Endothelial cell of umbilical vein (primary cell): ENCODE measurements around the gene LRRC8E. TPM values are rescaled to one million over a fixed set of nuclear protein-coding genes. Genes with fewer than 3 reads are reported as not detected.
"Not testable (repeated sequence)": the region's sequence is repeated elsewhere in the genome, so short reads cannot be mapped to it uniquely, and the experiment has no call there.

Experiments used
- BruUV-seq: library from RNA; stranded (reverse); fragments of 400-500 nt; replicated peaks from 2 replicates; lab custom pipeline; 2021; lab: Mats Ljungman, UMichigan
- CTCF ChIA-PET: fragments of 300-600, 350-600 bp; sonication (Branson Sonifier 250); formaldehyde crosslinking; loops from one replicate; lab custom pipeline; 2021; ENCODE audit warnings: antibody characterized with exemption, inconsistent platforms; lab: Charles Lee
- POLR2A ChIA-PET: fragments of 300-600, 350-600 bp; sonication (Branson Sonifier 250); formaldehyde crosslinking; loops from one replicate; lab custom pipeline; 2021; ENCODE audit warnings: antibody characterized with exemption, inconsistent platforms; lab: Charles Lee
- DNase-seq: peaks from one replicate; pipeline ENCODE4 v3.0.0-alpha.2; 2011; ENCODE audit warnings: low read depth, low spot score
- FAIRE-seq: peaks from 2 replicates; lab custom pipeline; 2011; peaks lifted over from hg19 to GRCh38; lab: Jason Lieb, UNC
- H2AFZ ChIP-seq: 2 replicates; pipeline ENCODE4 v1.6.0; 2012; ENCODE audit warnings: low read depth, low read length, control low read depth, inconsistent platforms
- H3K27ac ChIP-seq: 2 replicates; pipeline ENCODE4 v1.5.1; 2011; ENCODE audit warnings: low read depth, mild to moderate bottlenecking, control low read depth, low read length, moderate library complexity; ENCODE audit not compliant: insufficient read depth
- H3K27me3 ChIP-seq, 2 experiments: 2 replicates each; pipeline versions ENCODE4 v1.6.0 to v1.6.1; 2011; ENCODE audit warnings: low read length in 2 of 2, mixed read lengths in 1 of 2; ENCODE audit not compliant: control insufficient read depth in 2 of 2, insufficient read depth in 2 of 2
- H3K36me3 ChIP-seq, 2 experiments: 2 replicates in 1 of 2; 3 replicates in 1 of 2; pipeline ENCODE4 v1.5.1; 2011; ENCODE audit warnings: low read length in 2 of 2, mild to moderate bottlenecking in 1 of 2, moderate library complexity in 1 of 2; ENCODE audit not compliant: control insufficient read depth in 2 of 2, insufficient read depth in 2 of 2; ENCODE audit errors: extremely low read depth in 1 of 2
- H3K4me1 ChIP-seq: 3 replicates; pipeline ENCODE4 v1.5.1; 2011; ENCODE audit warnings: mild to moderate bottlenecking, low read length; ENCODE audit not compliant: control insufficient read depth, insufficient read depth; ENCODE audit errors: extremely low read depth
- H3K4me2 ChIP-seq: 2 replicates; pipeline ENCODE4 v1.6.1; 2011; ENCODE audit warnings: low read length, control low read depth, mixed read lengths; ENCODE audit not compliant: insufficient read depth
- H3K4me3 ChIP-seq, 3 experiments: fragments of 200-600 bp in 1 of 3; sonication (generic), shearing (Covaris generic) in 1 of 3; replicated peaks in 1 of 3; 2 replicates each; pipeline ENCODE4 v1.5.1; 2011 to 2016; ENCODE audit warnings: control low read depth in 3 of 3, low read length in 3 of 3, mild to moderate bottlenecking in 2 of 3, inconsistent platforms in 1 of 3, low read depth in 1 of 3, moderate library complexity in 1 of 3; ENCODE audit not compliant: insufficient read depth in 1 of 3
- H3K79me2 ChIP-seq: 2 replicates; pipeline ENCODE4 v1.6.0; 2012; ENCODE audit warnings: low read length, inconsistent platforms; ENCODE audit not compliant: control insufficient read depth, insufficient read depth
- H3K9ac ChIP-seq: replicated peaks from 2 replicates; pipeline ENCODE3; 2011; ENCODE audit warnings: low read length, control low read depth; ENCODE audit not compliant: insufficient read depth; ENCODE audit errors: extremely low read depth
- H3K9me1 ChIP-seq: replicated peaks from 3 replicates; pipeline ENCODE4 v1.6.0; 2011; ENCODE audit warnings: mild to moderate bottlenecking, low read length; ENCODE audit not compliant: control insufficient read depth, insufficient read depth; ENCODE audit errors: extremely low read depth
- H3K9me3 ChIP-seq: replicated peaks from 2 replicates; pipeline ENCODE4 v1.5.1; 2012; ENCODE audit warnings: low read length, inconsistent platforms; ENCODE audit not compliant: control insufficient read depth, insufficient read depth
- H4K20me1 ChIP-seq: replicated peaks from 2 replicates; pipeline ENCODE3; 2011; ENCODE audit warnings: mild to moderate bottlenecking, low read length; ENCODE audit not compliant: control insufficient read depth, insufficient read depth; ENCODE audit errors: extremely low read depth
- EZH2 ChIP-seq: IDR thresholded peaks from 2 replicates; pipeline ENCODE4 v1.6.1; 2012; ENCODE audit warnings: borderline replicate concordance, low read depth, mild to moderate bottlenecking, moderate library complexity, low read length, inconsistent platforms; ENCODE audit not compliant: severe bottlenecking
- FOS ChIP-seq: IDR thresholded peaks from 2 replicates; pipeline ENCODE4 v1.6.1; 2011; ENCODE audit warnings: mild to moderate bottlenecking, low read length, moderate library complexity, borderline replicate concordance; ENCODE audit not compliant: insufficient read depth
- GATA2 ChIP-seq: IDR thresholded peaks from 2 replicates; pipeline ENCODE4 v1.7.0; 2011; ENCODE audit warnings: low read depth, mild to moderate bottlenecking, moderate library complexity, mixed read lengths, low read length; ENCODE audit not compliant: insufficient read length, insufficient read depth
- JUN ChIP-seq: IDR thresholded peaks from 2 replicates; pipeline ENCODE4 v1.6.1; 2011; ENCODE audit warnings: borderline replicate concordance, low read depth; ENCODE audit not compliant: insufficient read length, insufficient read depth
- MYC ChIP-seq: IDR thresholded peaks from one replicate; pipeline ENCODE4 v1.6.1; 2011; ENCODE audit warnings: mild to moderate bottlenecking, low read depth, low read length
- POLR2A ChIP-seq: IDR thresholded peaks from 2 replicates; pipeline ENCODE4 v1.6.1; 2012; ENCODE audit warnings: low read depth, mild to moderate bottlenecking, control low read depth, low read length
- POLR2AphosphoS5 ChIP-seq: IDR thresholded peaks from 2 replicates; pipeline ENCODE4 v1.6.1; 2012; ENCODE audit warnings: low read depth, mild to moderate bottlenecking, control low read depth, low read length, moderate library complexity; ENCODE audit not compliant: insufficient read depth
- dilution Hi-C: fragments of 300-500 bp; cut with MboI; formaldehyde crosslinking; loops from one replicate; pipeline ENCODE4 v1.15.0; 2019; ENCODE audit warnings: low sequenced_read_pairs; ENCODE audit not compliant: extremely low pct_ligation_motif_present
- intact Hi-C: fragments of 100-400 bp; cut with micrococcal nuclease; formaldehyde crosslinking; loops from one replicate; pipeline ENCODE4 v1.10.0; 2022
- polyA plus RNA-seq, 4 experiments: library from polyadenylated mRNA; depleted of rRNA in 3 of 4; stranded (reverse) in 3 of 4; unstranded in 1 of 4; fragments of >200 nt; gene quantifications; 2 replicates each; pipeline versions ENCODE4 v1.2.1 to v1.2.3, GENCODE V29; 2011 to 2012; ENCODE audit warnings: missing spikeins in 1 of 4
- total RNA-seq: library from RNA; stranded (reverse); gene quantifications from 2 replicates; pipeline ENCODE4 v1.2.3, GENCODE V29; 2021
- TF ChIP-seq, protein P1 (sequence below): IDR thresholded peaks from 2 replicates; pipeline ENCODE4 v1.6.1; 2011; ENCODE audit not compliant: insufficient read depth, insufficient read length
- TF ChIP-seq, protein P2 (sequence below), 2 donors: IDR thresholded peaks; 1 replicate in 1 of 2; 2 replicates in 1 of 2; pipeline ENCODE4 v1.5.1; 2011; ENCODE audit warnings: low read length in 2 of 2, mild to moderate bottlenecking in 2 of 2, moderate library complexity in 2 of 2, control low read depth in 1 of 2, inconsistent platforms in 1 of 2, low read depth in 1 of 2; ENCODE audit not compliant: insufficient read depth in 1 of 2; ENCODE audit errors: extremely low read depth in 1 of 2

The LRRC8E gene
- total and polyA plus RNA-seq, 2 donors (not counting 3 experiments of a cell fraction or from before 2014, with no cell fraction given) = 1.1 to 1.6 TPM

DNA sequence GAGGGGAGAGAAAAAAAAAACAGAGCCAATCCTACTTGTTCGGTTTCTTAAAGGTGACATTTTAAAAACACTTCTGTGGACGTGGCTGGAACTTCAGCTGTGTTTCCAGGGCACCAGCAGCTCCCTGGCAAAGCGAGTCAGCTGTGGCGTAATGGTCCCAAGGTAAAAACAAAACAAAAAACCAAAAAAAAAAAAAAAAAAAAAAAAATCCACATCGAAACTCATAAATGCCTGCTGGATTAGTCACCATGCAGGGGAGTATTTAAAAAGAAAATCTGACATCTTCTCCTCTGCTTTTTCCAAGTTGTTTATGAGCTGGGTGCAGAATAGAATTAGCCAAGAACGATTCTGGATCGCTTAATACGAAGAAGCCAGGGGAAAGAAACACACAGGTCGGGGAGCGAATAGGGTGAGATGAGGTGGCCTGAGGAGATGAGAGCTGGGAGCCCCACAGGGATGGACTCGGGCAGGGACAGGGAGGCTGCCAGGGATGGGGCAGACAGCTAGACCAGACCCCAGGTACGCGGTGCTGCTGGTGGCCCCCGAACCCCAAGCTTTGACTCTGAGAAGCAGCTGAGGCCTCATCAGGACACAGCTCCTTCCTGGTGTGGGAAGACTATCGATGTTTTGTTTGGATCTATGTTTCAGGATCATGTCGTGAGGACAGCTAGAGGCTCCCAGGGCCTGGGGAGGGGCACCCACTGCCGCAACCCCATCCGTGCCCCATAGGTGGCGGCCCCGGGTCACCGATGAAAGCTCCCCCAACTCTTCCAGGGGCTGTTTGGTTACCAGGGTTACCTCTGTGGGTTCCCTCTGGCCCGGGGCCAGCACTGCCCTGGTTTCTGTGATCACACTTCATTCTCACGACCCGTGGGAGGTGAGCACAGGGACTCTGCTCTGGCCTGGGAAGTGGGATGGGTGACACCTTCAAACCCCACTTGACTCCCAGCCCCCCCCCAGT lies 40.7 kb downstream of the LRRC8E start:
- H3K4me3 ChIP-seq = no peak overlapping the region
- ChIA-PET POLR2A (interaction anchor here (0.7 to 1.4 kb wide), 3 partner anchors 9 to 155 kb away, joined by 4 to 21 read pairs (median 4); partner anchors contain the start of genes SNAPC2 and TIMM44), CTCF (interaction anchor here (0.6 to 3.9 kb wide), 15 partner anchors 9 to 575 kb away, joined by 3 to 41 read pairs (median 4); partner anchors contain the start of genes MAP2K7, SNAPC2 and TIMM44)
- H3K4me2 ChIP-seq = peak overlapping the region; percentile 35
- H3K27me3 ChIP-seq = no peaks in the 10 kb centered on the region
- TF ChIP-seq FOS = peak; percentile 70
- TF ChIP-seq, protein P1, sequence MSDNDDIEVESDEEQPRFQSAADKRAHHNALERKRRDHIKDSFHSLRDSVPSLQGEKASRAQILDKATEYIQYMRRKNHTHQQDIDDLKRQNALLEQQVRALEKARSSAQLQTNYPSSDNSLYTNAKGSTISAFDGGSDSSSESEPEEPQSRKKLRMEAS = no peak
- TF ChIP-seq MYC = no peak
- TF ChIP-seq POLR2AphosphoS5 = no peak
- peak; percentile 41 for TF ChIP-seq JUN
- no peak for TF ChIP-seq EZH2
- no peak for TF ChIP-seq POLR2A
- TF ChIP-seq, protein P2, sequence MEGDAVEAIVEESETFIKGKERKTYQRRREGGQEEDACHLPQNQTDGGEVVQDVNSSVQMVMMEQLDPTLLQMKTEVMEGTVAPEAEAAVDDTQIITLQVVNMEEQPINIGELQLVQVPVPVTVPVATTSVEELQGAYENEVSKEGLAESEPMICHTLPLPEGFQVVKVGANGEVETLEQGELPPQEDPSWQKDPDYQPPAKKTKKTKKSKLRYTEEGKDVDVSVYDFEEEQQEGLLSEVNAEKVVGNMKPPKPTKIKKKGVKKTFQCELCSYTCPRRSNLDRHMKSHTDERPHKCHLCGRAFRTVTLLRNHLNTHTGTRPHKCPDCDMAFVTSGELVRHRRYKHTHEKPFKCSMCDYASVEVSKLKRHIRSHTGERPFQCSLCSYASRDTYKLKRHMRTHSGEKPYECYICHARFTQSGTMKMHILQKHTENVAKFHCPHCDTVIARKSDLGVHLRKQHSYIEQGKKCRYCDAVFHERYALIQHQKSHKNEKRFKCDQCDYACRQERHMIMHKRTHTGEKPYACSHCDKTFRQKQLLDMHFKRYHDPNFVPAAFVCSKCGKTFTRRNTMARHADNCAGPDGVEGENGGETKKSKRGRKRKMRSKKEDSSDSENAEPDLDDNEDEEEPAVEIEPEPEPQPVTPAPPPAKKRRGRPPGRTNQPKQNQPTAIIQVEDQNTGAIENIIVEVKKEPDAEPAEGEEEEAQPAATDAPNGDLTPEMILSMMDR (IDR thresholded peaks at IDR 0.05; ENCODE audit: extremely low read depth in 1 of 2, insufficient read depth in 1 of 2, low read depth in 1 of 2, low read length in 2 of 2) = peak; percentile 24 to 49
- no peak for TF ChIP-seq GATA2
- peaks cover 17% of the 10 kb centered on the region for H3K4me1 ChIP-seq
- intact Hi-C loops = loop anchor here (1.0 kb wide), 1 partner anchor 14 kb away; the partner anchor contains the start of gene TIMM44
- H2AFZ ChIP-seq = no peak overlapping the region
- no peaks in the 10 kb centered on the region for H3K9me3 ChIP-seq
- peak overlapping the region; percentile 59 for H3K27ac ChIP-seq
- peak overlapping the region; percentile 12 for H3K9ac ChIP-seq
- no peaks in the 10 kb centered on the region for H3K9me1 ChIP-seq
- H3K79me2 ChIP-seq = no peaks in the 10 kb centered on the region
- BruUV-seq = no TSS peak
- H4K20me1 ChIP-seq = no peaks in the 10 kb centered on the region
- H3K36me3 ChIP-seq = peaks cover 2 to 33% of the 10 kb centered on the region in 2 experiments
- FAIRE-seq = peak; percentile 81
- peak; percentile 65 for DNase-seq
- dilution Hi-C loops = no loop called here

DNA sequence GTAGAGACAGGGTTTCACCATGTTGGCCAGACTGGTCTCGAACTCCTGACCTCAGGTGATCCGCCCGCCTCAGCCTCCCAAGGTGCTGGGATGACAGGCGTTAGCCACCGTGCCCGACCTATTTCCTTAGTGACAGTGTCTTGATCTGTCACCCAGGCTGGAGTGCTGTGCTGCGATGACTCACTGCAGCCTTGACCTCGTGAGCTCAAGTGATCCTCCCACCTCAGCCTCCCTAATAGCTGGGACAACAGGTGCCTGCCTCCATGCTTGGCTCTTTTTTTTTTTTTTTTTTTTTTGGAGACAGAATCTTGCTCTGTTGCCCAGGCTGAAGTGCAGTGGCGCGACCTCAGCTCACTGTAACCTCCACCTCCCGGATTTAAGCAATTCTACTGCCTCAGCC lies 41.7 kb downstream of the LRRC8E start:
- H2AFZ ChIP-seq, H3K4me3 ChIP-seq, H3K79me2 ChIP-seq, H3K27me3 ChIP-seq, H3K9me1 ChIP-seq, H4K20me1 ChIP-seq, DNase-seq, H3K9me3 ChIP-seq, intact Hi-C loops, H3K9ac ChIP-seq, H3K27ac ChIP-seq, BruUV-seq, H3K4me2 ChIP-seq, dilution Hi-C loops: not testable (repeated sequence)
- CTCF ChIA-PET = interaction anchor here (1.6 to 3.9 kb wide), 3 partner anchors 9 to 61 kb away, joined by 7 to 41 read pairs (median 11); partner anchors contain the start of genes SNAPC2 and TIMM44
- Histone ChIP-seq H3K4me1 (peaks cover 17% of the 10 kb centered on the region), H3K36me3 (peaks cover 2 to 40% of the 10 kb centered on the region in 2 experiments)
- POLR2A ChIA-PET = interaction anchor here (1.6 kb wide), 1 partner anchor 14 kb away, joined by 11 read pairs; the partner anchor contains the start of gene TIMM44
- peak; percentile 40 for FAIRE-seq
